ENCODE data around the gene CTSA.
"Not testable (repeated sequence)": the region's sequence is repeated elsewhere in the genome, so short reads cannot be mapped to it uniquely, and the experiment has no call there.

The CTSA gene

GRCh38 chr20:45913116-45913515 lies 22.0 kb downstream of the CTSA start:
- Mint-ChIP-seq H3K36me3 (no peaks in the 10 kb centered on the region), H3K9me3 (peaks cover 3% of the 10 kb centered on the region), H3K4me1 (peaks cover 34% of the 10 kb centered on the region), H3K4me3 (no peak overlapping the region), H3K27ac (no peak overlapping the region), H3K27me3 (peaks cover 17% of the 10 kb centered on the region)
- ATAC-seq, result no peak

GRCh38 chr20:45917790-45918141 lies 26.6 kb downstream of the CTSA start:
- no peak overlapping the region for H3K4me3 Mint-ChIP-seq
- H3K27me3 Mint-ChIP-seq, result peaks cover 48% of the 10 kb centered on the region
- peaks cover 6% of the 10 kb centered on the region for H3K4me1 Mint-ChIP-seq
- no peak for ATAC-seq
- H3K27ac Mint-ChIP-seq, result no peak overlapping the region
- no peaks in the 10 kb centered on the region for H3K9me3 Mint-ChIP-seq
- H3K36me3 Mint-ChIP-seq, result no peaks in the 10 kb centered on the region

GRCh38 chr20:45918182-45918737 lies 27.1 kb downstream of the CTSA start:
- H3K4me3 Mint-ChIP-seq, result no peak overlapping the region
- H3K36me3 Mint-ChIP-seq, result no peaks in the 10 kb centered on the region
- H3K27ac Mint-ChIP-seq, result no peak overlapping the region
- ATAC-seq, result no peak
- H3K27me3 Mint-ChIP-seq, result peaks cover 48% of the 10 kb centered on the region
- H3K4me1 Mint-ChIP-seq, result peaks cover 6% of the 10 kb centered on the region
- no peaks in the 10 kb centered on the region for H3K9me3 Mint-ChIP-seq

- peaks cover 48% of the 10 kb centered on the region for H3K27me3 Mint-ChIP-seq
- no peaks in the 10 kb centered on the region for H3K36me3 Mint-ChIP-seq
- ATAC-seq, result no peak
- H3K27ac Mint-ChIP-seq, result no peak overlapping the region
- no peak overlapping the region for H3K4me3 Mint-ChIP-seq
- peaks cover 6% of the 10 kb centered on the region for H3K4me1 Mint-ChIP-seq
- H3K9me3 Mint-ChIP-seq, result no peaks in the 10 kb centered on the region
Measured at GRCh38 chr20:45918779-45919537, 27.8 kb downstream of the CTSA start.

- H3K9me3 Mint-ChIP-seq, result no peaks in the 10 kb centered on the region
- H3K36me3 Mint-ChIP-seq, result no peaks in the 10 kb centered on the region
- H3K27me3 Mint-ChIP-seq, result peaks cover 48% of the 10 kb centered on the region
- H3K4me3 Mint-ChIP-seq, result no peak overlapping the region
- no peak for ATAC-seq
- H3K4me1 Mint-ChIP-seq, result peaks cover 1% of the 10 kb centered on the region
- H3K27ac Mint-ChIP-seq, result no peak overlapping the region
Measured at GRCh38 chr20:45919542-45920399, 28.6 kb downstream of the CTSA start.

GRCh38 chr20:45920462-45921336 lies 29.6 kb downstream of the CTSA start:
- no peak overlapping the region for H3K4me3 Mint-ChIP-seq
- H3K9me3 Mint-ChIP-seq, result no peaks in the 10 kb centered on the region
- no peak overlapping the region for H3K27ac Mint-ChIP-seq
- H3K27me3 Mint-ChIP-seq, result peaks cover 43% of the 10 kb centered on the region
- H3K36me3 Mint-ChIP-seq, result no peaks in the 10 kb centered on the region
- no peaks in the 10 kb centered on the region for H3K4me1 Mint-ChIP-seq
- no peak for ATAC-seq

DNA sequence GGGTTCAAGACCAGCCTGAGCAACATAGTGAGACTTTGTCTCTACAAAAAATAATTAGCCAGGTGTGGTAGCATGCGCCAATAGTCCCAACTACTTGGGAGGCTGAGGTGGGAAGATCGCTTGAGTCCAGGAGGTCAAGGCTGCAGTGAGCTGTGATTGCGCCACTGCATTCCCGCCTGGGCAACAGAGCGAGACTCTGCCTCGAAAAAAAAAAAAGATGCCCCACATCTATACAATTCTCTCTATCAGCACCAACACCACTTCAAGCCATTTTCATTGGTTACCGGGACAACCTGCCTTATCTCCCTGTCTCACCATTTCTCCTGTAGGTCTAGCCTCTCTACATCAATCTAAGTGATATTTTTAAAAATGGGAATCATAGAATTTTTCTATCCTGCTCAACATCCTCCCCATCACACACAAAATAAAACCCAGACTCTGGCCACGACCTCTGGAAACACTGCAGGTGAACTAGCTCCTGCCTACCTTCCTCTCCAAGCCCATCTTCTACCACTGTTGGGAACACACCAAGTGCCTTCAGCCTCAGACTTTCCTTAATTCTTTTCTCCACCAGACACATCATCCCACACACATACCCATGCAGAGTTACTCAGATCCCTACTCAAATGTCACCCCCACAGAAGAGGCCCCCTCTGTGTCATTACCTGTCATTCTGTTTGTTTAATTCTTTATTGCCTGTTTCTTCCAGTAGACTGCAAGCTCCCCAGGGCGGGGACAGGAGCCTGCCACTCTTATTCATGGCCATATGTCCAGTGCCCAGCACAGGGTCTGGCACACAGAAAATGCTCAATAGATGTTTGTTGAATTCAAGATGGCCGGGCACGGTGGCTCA lies 30.4 kb downstream of the CTSA start:
- H3K4me1 Mint-ChIP-seq, result no peaks in the 10 kb centered on the region
- peaks cover 35% of the 10 kb centered on the region for H3K27me3 Mint-ChIP-seq
- no peak overlapping the region for H3K4me3 Mint-ChIP-seq
- H3K27ac Mint-ChIP-seq, result no peak overlapping the region
- no peaks in the 10 kb centered on the region for H3K36me3 Mint-ChIP-seq
- H3K9me3 Mint-ChIP-seq, result no peaks in the 10 kb centered on the region
- ATAC-seq, result no peak

DNA sequence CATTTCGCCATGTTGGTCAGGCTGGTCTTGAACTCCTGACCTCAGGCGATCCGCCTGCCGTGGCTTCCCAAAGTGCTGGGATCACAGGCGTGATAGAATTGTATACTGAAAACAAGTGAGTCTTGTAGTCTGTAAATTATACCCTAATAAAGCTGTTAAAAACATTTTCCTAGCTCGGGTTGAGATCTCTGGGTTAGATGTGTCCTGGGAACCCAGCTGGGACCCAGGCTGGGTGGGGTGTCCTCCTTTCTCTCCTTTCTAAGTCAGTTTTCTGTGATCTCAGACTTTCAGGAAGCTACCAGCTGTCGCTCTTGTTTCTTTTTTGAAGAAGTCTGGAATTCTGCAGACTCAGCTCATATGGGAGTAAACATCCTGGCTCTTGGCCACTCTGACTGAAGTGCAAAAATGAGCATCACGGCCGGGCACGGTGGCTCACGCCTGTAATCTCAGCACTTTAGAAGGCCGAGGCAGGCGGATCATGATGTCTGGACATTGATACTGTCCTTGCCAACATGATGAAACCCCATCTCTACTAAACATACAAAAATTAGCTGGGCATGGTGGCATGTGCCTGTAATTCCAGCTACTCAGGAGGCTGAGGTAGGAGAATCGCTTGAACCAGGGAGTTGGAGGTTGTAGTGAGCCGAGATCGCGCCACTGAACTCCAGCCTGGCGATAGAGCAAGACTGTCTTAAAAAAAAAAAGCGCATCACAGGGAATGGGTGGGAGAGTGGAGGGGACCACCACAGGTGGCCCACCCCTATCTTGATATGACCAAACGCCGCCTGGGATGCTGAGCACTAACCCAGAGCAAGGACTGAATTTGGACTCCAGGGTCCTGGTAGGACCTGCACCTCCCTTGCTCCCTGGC lies 33.5 kb downstream of the CTSA start:
- Mint-ChIP-seq H3K27ac (no peak overlapping the region), H3K9me3 (no peaks in the 10 kb centered on the region), H3K4me3 (no peak overlapping the region)

DNA sequence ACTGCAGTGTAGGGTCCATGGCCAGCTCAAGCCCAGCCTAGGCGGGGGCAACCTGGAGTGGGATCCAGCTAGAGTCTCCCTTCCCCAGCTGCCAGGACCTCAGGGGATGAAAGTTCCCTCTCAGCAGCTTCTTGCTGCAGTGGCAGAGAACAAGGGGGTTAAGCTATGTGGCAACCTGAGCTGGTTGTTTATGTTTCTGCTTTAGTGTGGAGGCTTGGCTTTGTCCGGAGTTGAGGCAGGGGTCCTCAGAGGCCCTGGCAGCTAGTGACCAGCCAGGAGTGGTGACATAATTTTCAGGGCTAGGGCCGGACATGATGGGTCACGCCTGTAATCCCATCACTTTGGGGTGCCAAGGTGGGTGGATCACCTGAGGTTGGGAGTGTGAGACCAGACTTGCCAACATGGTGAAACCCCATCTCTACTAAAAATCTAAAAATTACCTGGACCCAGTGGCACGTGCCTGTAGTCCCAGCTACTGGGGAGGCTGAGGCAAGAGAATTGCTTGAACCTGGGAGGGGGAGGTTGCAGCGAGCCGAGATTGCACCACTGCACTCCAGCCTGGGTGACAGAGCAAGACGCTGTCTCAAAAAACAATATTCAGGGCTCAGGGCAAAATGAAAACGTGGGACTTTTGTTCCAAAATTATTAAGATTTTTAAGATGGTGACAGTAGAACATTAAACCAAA lies 34.8 kb downstream of the CTSA start:
- peaks cover 12% of the 10 kb centered on the region for H3K27me3 Mint-ChIP-seq
- no peaks in the 10 kb centered on the region for H3K4me1 Mint-ChIP-seq
- H3K27ac Mint-ChIP-seq, result no peak overlapping the region
- H3K4me3 Mint-ChIP-seq, result no peak overlapping the region
- no peak for ATAC-seq
- H3K9me3 Mint-ChIP-seq, result no peaks in the 10 kb centered on the region
- H3K36me3 Mint-ChIP-seq, result no peaks in the 10 kb centered on the region

More for the DNA sequence above, 33.5 kb downstream of the CTSA start:
- no peaks in the 10 kb centered on the region for H3K36me3 Mint-ChIP-seq
- no peaks in the 10 kb centered on the region for H3K4me1 Mint-ChIP-seq
- no peak for ATAC-seq
- peaks cover 26% of the 10 kb centered on the region for H3K27me3 Mint-ChIP-seq

DNA sequence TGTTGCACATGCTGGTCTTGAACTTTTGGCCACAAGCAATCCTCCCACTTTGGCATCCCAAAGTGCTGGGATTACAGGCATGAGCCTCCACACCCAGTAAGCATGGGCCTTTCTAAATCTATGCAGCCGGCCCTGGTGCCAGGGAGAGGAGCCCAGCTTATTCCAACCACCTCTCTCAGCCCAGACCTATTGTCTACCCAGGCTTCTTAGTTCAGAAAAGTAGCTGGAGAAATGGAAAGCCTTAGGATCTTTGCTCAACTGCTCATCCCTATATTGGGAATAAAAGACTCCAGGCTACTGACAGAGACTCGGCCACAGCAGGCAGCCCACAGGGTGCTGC lies 35.6 kb downstream of the CTSA start:
- no peaks in the 10 kb centered on the region for H3K9me3 Mint-ChIP-seq
- H3K4me3 Mint-ChIP-seq, result no peak overlapping the region
- no peaks in the 10 kb centered on the region for H3K36me3 Mint-ChIP-seq
- no peak for ATAC-seq
- no peaks in the 10 kb centered on the region for H3K4me1 Mint-ChIP-seq
- no peak overlapping the region for H3K27ac Mint-ChIP-seq
- peaks cover 5% of the 10 kb centered on the region for H3K27me3 Mint-ChIP-seq

GRCh38 chr20:45927071-45927878 lies 36.1 kb downstream of the CTSA start:
- Mint-ChIP-seq H3K4me3 (no peak overlapping the region), H3K27me3 (no peaks in the 10 kb centered on the region), H3K36me3 (no peaks in the 10 kb centered on the region), H3K27ac (no peak overlapping the region), H3K4me1 (no peaks in the 10 kb centered on the region), H3K9me3 (no peaks in the 10 kb centered on the region)
- ATAC-seq, result no peak

DNA sequence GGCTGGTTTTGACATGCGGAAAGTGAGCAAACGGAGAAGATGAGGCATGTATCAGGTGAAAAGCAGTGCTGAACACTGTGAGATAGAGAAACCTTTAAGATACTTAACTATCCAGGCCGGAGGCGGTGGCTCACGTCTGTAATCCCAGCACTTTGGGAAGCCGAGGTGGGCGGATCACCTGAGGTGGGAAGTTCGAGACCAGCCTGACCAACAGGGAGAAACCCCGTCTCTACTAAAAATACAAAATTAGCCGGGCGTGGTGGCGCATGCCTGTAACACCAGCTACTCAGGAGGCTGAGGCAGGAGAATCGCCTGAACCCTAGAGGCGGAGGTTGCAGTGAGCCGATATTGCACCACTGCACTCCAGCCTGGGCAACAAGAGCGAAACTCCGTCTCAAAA lies 40.5 kb downstream of the CTSA start:
- peaks cover 13% of the 10 kb centered on the region for H3K4me1 Mint-ChIP-seq
- not testable (repeated sequence) for H3K27me3 Mint-ChIP-seq, H3K36me3 Mint-ChIP-seq, H3K9me3 Mint-ChIP-seq, H3K27ac Mint-ChIP-seq, H3K4me3 Mint-ChIP-seq, ATAC-seq

All from stimulated activated memory B cell treated with anti-CD40 and anti-IgM and Interleukin-4, amounts not matched to agents 10 μg/mL and 1 μg/mL and 100 μg/mL, for 72 hours (primary cell).